ENCODE measurements around the gene RAMP1. TPM values are rescaled to one million over a fixed set of nuclear protein-coding genes. Genes with fewer than 3 reads are reported as not detected.

RAMP1 gene
- total and polyA plus RNA-seq, 4 donors: 3.1 to 129 (median 23.5) TPM

GRCh38 chr2:237911363-237912017 lies 52.1 kb downstream of the RAMP1 start:
- no peak for DNase-seq (ENCODE audit: low spot score)
- Histone ChIP-seq H3K4me3 (ENCODE audit: low read depth in 1 of 3, low read length in 3 of 3) (no peak overlapping the region), H3K27ac (ENCODE audit: low read depth in 1 of 2, low read length in 2 of 2) (no peak overlapping the region), H3K9ac (ENCODE audit: low read depth in 1 of 2, low read length in 2 of 2) (no peak overlapping the region), H3K36me3 (ENCODE audit: control insufficient read depth in 4 of 4, insufficient read depth in 3 of 4, low read depth in 1 of 4, low read length in 3 of 4) (no peaks in the 10 kb centered on the region), H3K27me3 (ENCODE audit: control insufficient read depth in 4 of 4, insufficient read depth in 4 of 4, low read length in 3 of 4) (no peaks in the 10 kb centered on the region), H3K4me1 (ENCODE audit: control insufficient read depth in 4 of 4, insufficient read depth in 4 of 4, low read length in 3 of 4) (no peaks in the 10 kb centered on the region), H3K9me3 (ENCODE audit: control insufficient read depth in 4 of 4, low read length in 3 of 4) (no peaks in the 10 kb centered on the region)
- WGBS: 96% methylated on average over 28 of the region's 28 CpGs
- TF ChIP-seq RAD21 (IDR thresholded peaks at IDR 0.05) (no peak), HNF4G (IDR thresholded peaks at IDR 0.05) (no peak), HNF4A (conservative IDR thresholded peaks at IDR 0.05) (no peak), EGR1 (IDR thresholded peaks at IDR 0.05; ENCODE audit: low read depth in 2 of 2) (no peak), ZBTB33 (IDR thresholded peaks at IDR 0.05) (no peak), SP1 (IDR thresholded peaks at IDR 0.05) (no peak), CTCF (IDR thresholded peaks at IDR 0.05; ENCODE audit: low read depth, low read length, missing input control) (no peak), GABPA (IDR thresholded peaks at IDR 0.05 in 1 of 2, conservative IDR thresholded peaks at IDR 0.05 in 1 of 2) (no peak), MAX (IDR thresholded peaks at IDR 0.05) (no peak), ATF3 (IDR thresholded peaks at IDR 0.05) (no peak), REST (IDR thresholded peaks at IDR 0.05) (no peak), TAF1 (conservative IDR thresholded peaks at IDR 0.05) (no peak), RXRA (IDR thresholded peaks at IDR 0.05) (no peak), NR2F2 (IDR thresholded peaks at IDR 0.05) (no peak)

All from liver (tissue), 9 donors.